GM12878 (cell line): ENCODE results near the gene RPL38. TPM values are rescaled to one million over a fixed set of nuclear protein-coding genes. Genes with fewer than 3 reads are reported as not detected.

ENCODE experiments used
- ATAC-seq: fragments of 200-7000 bp; cut with Tn5 transposase; 3 replicates; pipeline ENCODE4 v1.9.1; 2020; ENCODE audit warnings: mild to moderate bottlenecking, moderate library complexity
- BruUV-seq: library from RNA; stranded (reverse); fragments of 400-500 nt; replicated peaks from 2 replicates; lab custom pipeline; 2021; lab: Mats Ljungman, UMichigan
- CTCF ChIA-PET: fragments of 300-600 bp; sonication (Branson Sonifier 250); formaldehyde crosslinking; extraction: SDS; loops from one replicate; lab custom pipeline; 2021; ENCODE audit warnings: inconsistent platforms; lab: Yijun Ruan, JAX
- POLR2A ChIA-PET: fragments of 350-600 bp; formaldehyde crosslinking; extraction: SDS; loops from one replicate; lab custom pipeline; 2021; ENCODE audit warnings: inconsistent platforms; lab: Charles Lee
- RAD21 ChIA-PET: fragments of 300-600 bp; sonication (Branson Sonifier 250); formaldehyde crosslinking; loops from one replicate; lab custom pipeline; 2023; ENCODE audit warnings: antibody characterized with exemption; ENCODE audit not compliant: unreplicated experiment; lab: Charles Lee
- SMC1A ChIA-PET: fragments of 300-600 bp; sonication (Branson Sonifier 250); formaldehyde crosslinking; loops from one replicate; lab custom pipeline; 2023; ENCODE audit not compliant: unreplicated experiment, uncharacterized antibody; lab: Charles Lee
- DNase-seq: peaks from one replicate; pipeline ENCODE4 v3.0.0-alpha.2; 2011; ENCODE audit warnings: low read depth, low spot score
- FAIRE-seq: peaks from 3 replicates; lab custom pipeline; 2011; peaks lifted over from hg19 to GRCh38; lab: Jason Lieb, UNC
- H2AFZ ChIP-seq: 2 replicates; pipeline ENCODE4 v1.6.0; 2011; ENCODE audit warnings: low read depth, low read length, control low read depth; ENCODE audit not compliant: control insufficient read depth
- H3K27ac ChIP-seq: 2 replicates; pipeline ENCODE4 v1.5.1; 2011; ENCODE audit warnings: control low read depth; ENCODE audit not compliant: control insufficient read depth, insufficient read depth
- H3K27me3 ChIP-seq, 2 experiments: replicated peaks in 1 of 2; 2 replicates each; pipeline versions ENCODE4 v1.6.0 to v1.6.1; 2011; ENCODE audit warnings: low read length in 1 of 2; ENCODE audit not compliant: control insufficient read depth in 2 of 2, insufficient read depth in 2 of 2
- H3K36me3 ChIP-seq, 2 experiments: 2 replicates each; pipeline ENCODE4 v1.5.1; 2011; ENCODE audit warnings: low read length in 1 of 2; ENCODE audit not compliant: control insufficient read depth in 2 of 2, insufficient read depth in 2 of 2
- H3K4me1 ChIP-seq: 2 replicates; pipeline ENCODE4 v1.6.1; 2011; ENCODE audit warnings: mild to moderate bottlenecking, low read length, moderate library complexity, mixed read lengths; ENCODE audit not compliant: control insufficient read depth, insufficient read depth
- H3K4me2 ChIP-seq: 2 replicates; pipeline ENCODE4 v1.6.0; 2011; ENCODE audit warnings: control low read depth; ENCODE audit not compliant: control insufficient read depth, insufficient read depth
- H3K4me3 ChIP-seq: fragments of 200-600 bp; sonication (generic); 2 replicates; pipeline ENCODE4 v1.5.1; 2016
- H3K79me2 ChIP-seq: 2 replicates; pipeline ENCODE4 v1.6.0; 2011; ENCODE audit warnings: low read length; ENCODE audit not compliant: control insufficient read depth, insufficient read depth
- H3K9ac ChIP-seq: 2 replicates; pipeline ENCODE4 v1.8.0; 2011; ENCODE audit warnings: low read length, control low read depth, mixed read lengths; ENCODE audit not compliant: control insufficient read depth, insufficient read depth
- H3K9me3 ChIP-seq: replicated peaks from 3 replicates; pipeline ENCODE4 v1.5.1; 2011; ENCODE audit warnings: mild to moderate bottlenecking, low read length; ENCODE audit not compliant: control insufficient read depth, insufficient read depth
- H4K20me1 ChIP-seq: 2 replicates; pipeline ENCODE4 v1.6.0; 2011; ENCODE audit not compliant: control insufficient read depth, insufficient read depth
- ASH2L ChIP-seq: fragments of 300-600, 200-600 bp; sonication (generic); IDR thresholded peaks from 2 replicates; pipeline ENCODE4 v1.6.1; 2017; ENCODE audit warnings: low read depth, mild to moderate bottlenecking, borderline replicate concordance
- BACH1 ChIP-seq: fragments of 450-650 bp; IDR thresholded peaks from 2 replicates; pipeline ENCODE4 v1.6.1; 2017; ENCODE audit warnings: mild to moderate bottlenecking, borderline replicate concordance
- BCL3 ChIP-seq: IDR thresholded peaks from 2 replicates; pipeline ENCODE4 v1.6.1; 2011; ENCODE audit warnings: borderline replicate concordance, low read depth, mild to moderate bottlenecking, moderate library complexity, low read length; ENCODE audit not compliant: insufficient read depth, poor library complexity, severe bottlenecking
- CEBPZ ChIP-seq: fragments of 150-350 bp; IDR thresholded peaks from 2 replicates; pipeline ENCODE4 v1.6.1; 2016; ENCODE audit warnings: low read depth, low read length
- HDGF ChIP-seq: fragments of 450-650 bp; IDR thresholded peaks from 2 replicates; pipeline ENCODE4 v1.6.1; 2016; ENCODE audit warnings: antibody characterized with exemption
- IKZF1 ChIP-seq: fragments of 450-650 bp; conservative IDR thresholded peaks from 2 replicates; pipeline ENCODE4 v1.6.1; 2017; ENCODE audit warnings: antibody characterized with exemption, mild to moderate bottlenecking
- MEF2B ChIP-seq: fragments of 450-650 bp; IDR thresholded peaks from 2 replicates; pipeline ENCODE4 v1.6.1; 2018; ENCODE audit warnings: mild to moderate bottlenecking, moderate library complexity; ENCODE audit not compliant: partially characterized antibody, poor library complexity, severe bottlenecking
- POU2F2 ChIP-seq: IDR thresholded peaks from 3 replicates; pipeline ENCODE4 v1.6.1; 2011; ENCODE audit warnings: low read depth, mild to moderate bottlenecking, low read length, borderline replicate concordance
- RAD51 ChIP-seq: fragments of 450-650 bp; IDR thresholded peaks from 2 replicates; pipeline ENCODE4 v1.6.1; 2016; ENCODE audit warnings: moderate library complexity, mild to moderate bottlenecking, inconsistent platforms
- RB1 ChIP-seq: fragments of 450-650 bp; formaldehyde crosslinking; IDR thresholded peaks from 2 replicates; pipeline ENCODE4 v1.6.1; 2017; ENCODE audit warnings: mild to moderate bottlenecking, borderline replicate concordance
- SIX5 ChIP-seq: IDR thresholded peaks from 2 replicates; pipeline ENCODE4 v1.6.1; 2011; ENCODE audit warnings: mild to moderate bottlenecking, low read depth, low read length, moderate library complexity; ENCODE audit not compliant: severe bottlenecking
- SREBF2 ChIP-seq: IDR thresholded peaks from 2 replicates; pipeline ENCODE4 v1.6.1; 2012; ENCODE audit warnings: mild to moderate bottlenecking, low read length
- TAF1 ChIP-seq: IDR thresholded peaks from 2 replicates; pipeline ENCODE4 v1.6.1; 2011; ENCODE audit warnings: mild to moderate bottlenecking, low read depth, low read length, borderline replicate concordance
- ZNF217 ChIP-seq: fragments of 450-650 bp; IDR thresholded peaks from 2 replicates; pipeline ENCODE4 v1.6.1; 2017; ENCODE audit warnings: antibody characterized with exemption, mild to moderate bottlenecking
- ZNF622 ChIP-seq: fragments of 450-650 bp; IDR thresholded peaks from 2 replicates; pipeline ENCODE4 v1.6.1; 2017; ENCODE audit warnings: mild to moderate bottlenecking, inconsistent platforms
- WGBS: methylation state at CpG from one replicate; pipeline ENCODE4 v1.1.6; 2016; ENCODE audit warnings: low lambda C conversion rate; ENCODE audit not compliant: insufficient replicate concordance, insufficient coverage; ENCODE audit errors: missing lambda C conversion rate; 5-methylcytosine and 5-hydroxymethylcytosine counted together
- in situ Hi-C: fragments of 300-500 bp; cut with MboI; formaldehyde crosslinking; loops from 9 replicates; pipeline ENCODE4 v1.14.3; 2018; ENCODE audit warnings: mixed read lengths
- intact Hi-C: fragments of 100-400 bp; cut with micrococcal nuclease; formaldehyde crosslinking; loops from one replicate; pipeline ENCODE4 v1.14.2; 2022; ENCODE audit not compliant: unreplicated experiment
- polyA plus RNA-seq, 11 experiments: library from polyadenylated mRNA; depleted of rRNA in 4 of 11; unstranded in 6 of 11; stranded (reverse) in 5 of 11; fragments of >200 nt; fragmentation: Nextera tagmentation in 4 of 11; fragmentation: Illumina TruSeq in 1 of 11; extraction: Ambion mirVana in 4 of 11; extraction: Trizol in 1 of 11; gene quantifications; 1 replicate in 1 of 11; 2 replicates in 10 of 11; pipeline versions ENCODE4 v1.2.1 to v1.2.3, GENCODE V29; 2011 to 2016; ENCODE audit warnings: inconsistent platforms in 2 of 11, missing spikeins in 2 of 11, low read depth in 1 of 11
- total RNA-seq, 4 experiments: library from RNA; depleted of rRNA in 3 of 4; stranded (reverse); fragments of >200 nt in 3 of 4; fragmentation: Illumina TruSeq in 1 of 4; extraction: Trizol in 1 of 4; gene quantifications; 2 replicates each; pipeline versions ENCODE4 v1.2.1 to v1.2.3, GENCODE V29; 2013 to 2021
- TF ChIP-seq, protein P1 (sequence below): fragments of 450-650 bp; IDR thresholded peaks from 2 replicates; pipeline ENCODE4 v1.6.1; 2018; ENCODE audit warnings: mild to moderate bottlenecking, low read depth, moderate library complexity; ENCODE audit not compliant: partially characterized antibody

The RPL38 gene
- total and polyA plus RNA-seq, 10 of the 15 experiments (the other 5 are each of a cell fraction or from before 2014, with no cell fraction given): 1,318 to 4,938 (median 2,673) TPM

DNA sequence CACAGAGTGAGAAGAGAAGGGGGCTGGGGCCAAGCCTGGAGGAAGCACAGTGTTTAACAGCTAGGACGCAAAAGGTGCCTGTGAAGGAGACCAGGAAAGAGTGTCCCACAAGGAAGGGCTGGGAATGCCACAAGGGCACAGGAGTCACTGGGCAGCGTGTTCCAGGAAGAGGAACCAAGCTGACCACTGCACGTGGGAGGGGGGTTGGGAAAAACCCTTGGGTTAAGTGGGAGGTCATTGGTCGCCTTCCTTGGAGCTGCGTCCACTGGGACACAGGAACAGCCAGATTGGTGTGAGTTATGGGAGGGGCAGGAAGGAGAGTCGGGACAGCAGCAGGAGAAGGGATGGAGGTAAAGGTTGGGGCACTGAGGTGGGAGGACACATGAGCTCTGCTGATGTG lies 22.8 kb downstream of the RPL38 start:
- CTCF ChIA-PET: no interaction called here
- Histone ChIP-seq H3K4me1 (no peaks in the 10 kb centered on the region), H3K27me3 (no peaks in the 10 kb centered on the region), H3K9me3 (no peaks in the 10 kb centered on the region), H3K36me3 (no peaks in the 10 kb centered on the region; a peak in 1 of 4 replicates), H3K4me2 (no peak overlapping the region), H3K9ac (no peak overlapping the region), H3K79me2 (no peaks in the 10 kb centered on the region), H4K20me1 (no peaks in the 10 kb centered on the region), H3K27ac (no peak overlapping the region), H2AFZ (no peak overlapping the region), H3K4me3 (no peak overlapping the region)
- no peak for DNase-seq
- FAIRE-seq: no peak
- WGBS: 22% methylated on average over 6 of the region's 6 CpGs
- SMC1A ChIA-PET: interaction anchor here (0.6 kb wide), 1 partner anchor 631 kb away, joined by 3 read pairs; no protein-coding TSS in a partner anchor
- no peak for ATAC-seq
- POLR2A ChIA-PET: no interaction called here
- in situ Hi-C loops: no loop called here
- no TSS peak for BruUV-seq
- no peak for TF ChIP-seq POU2F2
- no peak for TF ChIP-seq BACH1
- TF ChIP-seq SREBF2: no peak
- TF ChIP-seq TAF1: no peak
- TF ChIP-seq ASH2L: no peak
- TF ChIP-seq ZNF217: no peak
- no peak for TF ChIP-seq CEBPZ
- TF ChIP-seq, protein P1, sequence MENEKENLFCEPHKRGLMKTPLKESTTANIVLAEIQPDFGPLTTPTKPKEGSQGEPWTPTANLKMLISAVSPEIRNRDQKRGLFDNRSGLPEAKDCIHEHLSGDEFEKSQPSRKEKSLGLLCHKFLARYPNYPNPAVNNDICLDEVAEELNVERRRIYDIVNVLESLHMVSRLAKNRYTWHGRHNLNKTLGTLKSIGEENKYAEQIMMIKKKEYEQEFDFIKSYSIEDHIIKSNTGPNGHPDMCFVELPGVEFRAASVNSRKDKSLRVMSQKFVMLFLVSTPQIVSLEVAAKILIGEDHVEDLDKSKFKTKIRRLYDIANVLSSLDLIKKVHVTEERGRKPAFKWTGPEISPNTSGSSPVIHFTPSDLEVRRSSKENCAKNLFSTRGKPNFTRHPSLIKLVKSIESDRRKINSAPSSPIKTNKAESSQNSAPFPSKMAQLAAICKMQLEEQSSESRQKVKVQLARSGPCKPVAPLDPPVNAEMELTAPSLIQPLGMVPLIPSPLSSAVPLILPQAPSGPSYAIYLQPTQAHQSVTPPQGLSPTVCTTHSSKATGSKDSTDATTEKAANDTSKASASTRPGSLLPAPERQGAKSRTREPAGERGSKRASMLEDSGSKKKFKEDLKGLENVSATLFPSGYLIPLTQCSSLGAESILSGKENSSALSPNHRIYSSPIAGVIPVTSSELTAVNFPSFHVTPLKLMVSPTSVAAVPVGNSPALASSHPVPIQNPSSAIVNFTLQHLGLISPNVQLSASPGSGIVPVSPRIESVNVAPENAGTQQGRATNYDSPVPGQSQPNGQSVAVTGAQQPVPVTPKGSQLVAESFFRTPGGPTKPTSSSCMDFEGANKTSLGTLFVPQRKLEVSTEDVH: no peak
- TF ChIP-seq MEF2B: no peak
- no peak for TF ChIP-seq IKZF1
- TF ChIP-seq BCL3: no peak
- TF ChIP-seq SIX5: no peak
- no peak for TF ChIP-seq HDGF
- TF ChIP-seq RB1: no peak
- no peak for TF ChIP-seq ZNF622
- no peak for TF ChIP-seq RAD51
- intact Hi-C loops: no loop called here
- RAD21 ChIA-PET: no interaction called here
